Stimulated activated CD8-positive, alpha-beta memory T cell treated with anti-CD3 and anti-CD28 coated beads, Interleukin-12 subunit alpha, Interleukin-12 subunit beta, amount 100 ng/mL, for 24 hours (primary cell): ENCODE measurements around the gene TSPAN17.
"Not testable (repeated sequence)": the region's sequence is repeated elsewhere in the genome, so short reads cannot be mapped to it uniquely, and the experiment has no call there.

Source experiments
- DNase-seq: peaks from one replicate; pipeline ENCODE4 v3.0.0-alpha.2; 2020; ENCODE audit errors: extremely low read depth

The TSPAN17 gene

DNA sequence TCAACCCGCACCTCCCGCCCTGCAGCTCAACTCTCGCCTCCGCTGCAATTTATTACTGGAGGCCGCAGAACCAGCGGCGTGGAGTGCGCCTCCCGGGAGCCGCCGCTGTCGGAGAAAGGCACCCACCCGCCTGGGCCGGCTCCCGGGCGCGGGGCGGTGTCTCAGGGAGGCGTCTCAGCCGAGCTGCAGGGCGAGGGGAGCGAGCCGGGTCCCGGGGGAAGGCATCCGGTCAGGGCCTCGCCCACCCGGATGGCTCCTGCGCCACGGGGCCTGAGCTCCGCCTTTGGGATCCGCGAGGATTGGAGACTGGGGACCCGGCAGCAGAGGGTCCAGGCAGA is 32.9 kb downstream of the TSPAN17 start:
- no peak for DNase-seq

GRCh38 chr5:176682016-176682531 is 34.8 kb downstream of the TSPAN17 start:
- no peak for DNase-seq

DNA sequence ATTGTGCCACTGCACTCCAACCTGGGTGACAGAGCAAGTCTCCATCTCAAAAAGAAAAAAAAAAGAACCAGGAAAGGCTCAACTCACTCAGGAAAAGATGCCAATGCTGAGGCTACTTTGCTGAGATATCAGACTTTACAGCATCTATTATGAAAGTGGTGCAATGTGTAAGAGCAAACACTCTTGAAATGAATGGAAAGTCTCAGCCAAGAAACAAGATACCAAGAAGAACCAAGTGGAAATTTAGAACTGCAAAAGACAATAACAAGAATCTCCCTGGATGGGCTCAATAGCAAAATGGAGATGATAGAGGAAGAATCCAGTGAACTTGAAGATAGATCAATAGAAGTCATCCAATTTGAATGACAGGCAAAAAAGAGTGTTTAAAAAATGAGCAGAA is 37.7 kb downstream of the TSPAN17 start:
- no peak for DNase-seq

DNA sequence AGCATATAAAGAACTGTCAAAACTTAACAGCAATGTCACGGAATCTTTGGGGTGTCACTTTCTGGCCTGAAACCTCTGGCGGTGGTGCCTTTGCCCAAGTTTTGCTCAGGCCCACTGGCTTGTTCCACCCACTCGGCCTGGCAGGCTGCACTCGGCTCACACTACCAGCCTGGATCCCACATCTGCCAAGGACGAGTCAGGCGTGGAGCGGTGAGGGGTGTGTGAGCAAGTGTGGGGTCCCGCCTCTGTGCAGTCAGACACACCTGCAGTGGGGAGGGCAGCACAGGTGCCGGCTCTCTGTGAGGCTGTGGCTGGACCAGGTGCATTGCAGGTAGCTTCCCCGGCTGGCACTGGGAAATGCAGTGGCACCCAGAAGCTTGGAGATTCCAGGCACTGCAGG is 40.0 kb downstream of the TSPAN17 start:
- no peak for DNase-seq

DNA sequence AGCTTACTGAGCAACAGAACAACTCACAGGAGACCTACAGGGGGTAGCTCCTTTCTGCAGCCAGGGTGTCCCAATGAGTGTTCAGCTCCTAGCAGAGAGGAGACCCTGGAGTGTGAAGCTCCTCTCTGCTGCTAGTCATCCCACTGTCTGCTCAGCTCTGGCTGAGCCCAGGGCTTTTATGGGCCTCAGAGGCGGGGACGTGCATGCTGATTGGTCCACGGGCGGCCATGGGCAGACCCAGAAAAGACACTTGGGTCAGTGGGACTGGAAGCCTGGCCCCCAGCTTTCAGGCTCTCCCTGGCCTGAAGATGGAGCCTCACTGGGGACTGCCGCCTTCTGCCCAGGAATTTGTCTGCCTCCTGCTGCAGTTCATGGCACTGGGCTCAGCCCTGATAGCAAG is 40.6 kb downstream of the TSPAN17 start:
- no peak for DNase-seq

- no peak for DNase-seq
Observed at GRCh38 chr5:176690911-176691310, 43.6 kb downstream of the TSPAN17 start.

GRCh38 chr5:176691524-176691923 is 44.2 kb downstream of the TSPAN17 start:
- DNase-seq: no peak

GRCh38 chr5:176692326-176692725 is 45.0 kb downstream of the TSPAN17 start:
- DNase-seq: no peak

GRCh38 chr5:176692839-176693476 is 45.7 kb downstream of the TSPAN17 start:
- DNase-seq: no peak

- no peak for DNase-seq
Observed at GRCh38 chr5:176693477-176693851, 46.2 kb downstream of the TSPAN17 start.

DNA sequence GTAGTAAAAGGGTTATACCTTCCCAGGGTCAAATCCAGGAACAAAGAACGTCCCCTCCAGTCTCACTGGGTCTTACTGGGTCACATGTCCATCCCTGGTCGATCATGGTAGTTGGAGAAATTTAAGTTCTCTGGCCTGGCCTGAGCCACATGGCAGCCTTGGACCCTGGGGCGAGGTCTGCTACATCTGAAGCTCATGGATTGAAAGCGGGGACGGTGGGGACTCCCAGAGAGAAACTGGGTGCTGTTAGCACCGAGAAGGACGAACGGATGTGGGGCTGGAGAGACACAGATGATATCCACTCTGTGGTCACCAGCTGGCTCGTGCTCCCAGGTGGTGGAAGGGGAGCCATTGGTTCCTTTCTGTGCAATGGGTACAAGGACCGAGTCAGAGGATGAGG is 46.9 kb downstream of the TSPAN17 start:
- no peak for DNase-seq

DNA sequence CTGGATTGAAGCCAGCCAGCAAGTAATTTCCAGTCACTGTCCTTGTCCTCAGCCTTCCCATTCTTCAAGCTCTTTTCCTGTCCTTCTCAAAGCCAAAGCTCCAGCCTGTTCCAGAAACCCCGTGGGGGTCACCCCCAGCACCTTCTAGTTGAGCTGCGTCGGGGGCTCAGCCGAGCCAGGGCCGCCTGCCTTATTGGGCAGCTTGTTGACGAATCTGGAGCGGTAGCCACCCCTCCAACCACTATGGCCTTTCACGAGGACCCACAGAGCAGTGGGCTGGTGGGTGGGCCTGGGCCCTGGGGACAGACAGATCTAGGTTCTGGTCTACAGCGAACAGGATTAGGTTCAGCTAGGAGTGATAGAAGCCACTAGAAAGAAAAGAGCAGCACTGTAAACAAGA is 47.3 kb downstream of the TSPAN17 start:
- DNase-seq: no peak

- no peak for DNase-seq
Observed at GRCh38 chr5:176695073-176695472, 47.8 kb downstream of the TSPAN17 start.

DNA sequence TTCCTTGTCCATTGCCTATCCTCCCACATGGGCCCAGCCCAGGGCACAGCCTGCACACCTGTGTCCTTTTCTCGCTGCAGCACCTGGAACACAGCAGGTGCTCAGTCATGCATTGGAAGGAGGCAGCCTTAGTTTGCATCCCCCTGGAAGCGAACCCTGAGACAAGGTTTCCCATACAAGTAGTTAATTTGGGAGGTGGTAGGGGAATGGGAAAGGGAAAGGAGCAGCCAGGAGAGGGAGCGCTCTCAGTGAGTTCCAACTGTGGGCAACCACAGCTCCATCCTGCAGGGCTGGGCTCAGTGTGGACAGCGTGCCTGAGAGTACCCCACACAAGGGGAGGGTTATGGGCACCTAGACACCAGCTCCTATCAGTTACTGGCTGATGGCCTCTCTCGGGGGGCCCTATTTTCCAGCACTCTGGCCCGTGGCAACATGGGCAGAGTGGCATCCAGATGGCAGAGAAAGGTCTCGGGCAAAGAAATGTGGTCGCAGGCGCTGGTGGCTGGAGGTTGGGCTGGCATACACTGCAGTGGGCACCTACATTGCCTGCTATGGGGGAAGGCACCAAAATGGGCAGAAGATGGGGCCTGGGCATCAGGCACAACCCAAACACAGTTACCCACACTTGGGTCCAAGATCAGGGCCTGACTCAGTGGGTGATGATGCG is 50.1 kb downstream of the TSPAN17 start:
- no peak for DNase-seq

DNA sequence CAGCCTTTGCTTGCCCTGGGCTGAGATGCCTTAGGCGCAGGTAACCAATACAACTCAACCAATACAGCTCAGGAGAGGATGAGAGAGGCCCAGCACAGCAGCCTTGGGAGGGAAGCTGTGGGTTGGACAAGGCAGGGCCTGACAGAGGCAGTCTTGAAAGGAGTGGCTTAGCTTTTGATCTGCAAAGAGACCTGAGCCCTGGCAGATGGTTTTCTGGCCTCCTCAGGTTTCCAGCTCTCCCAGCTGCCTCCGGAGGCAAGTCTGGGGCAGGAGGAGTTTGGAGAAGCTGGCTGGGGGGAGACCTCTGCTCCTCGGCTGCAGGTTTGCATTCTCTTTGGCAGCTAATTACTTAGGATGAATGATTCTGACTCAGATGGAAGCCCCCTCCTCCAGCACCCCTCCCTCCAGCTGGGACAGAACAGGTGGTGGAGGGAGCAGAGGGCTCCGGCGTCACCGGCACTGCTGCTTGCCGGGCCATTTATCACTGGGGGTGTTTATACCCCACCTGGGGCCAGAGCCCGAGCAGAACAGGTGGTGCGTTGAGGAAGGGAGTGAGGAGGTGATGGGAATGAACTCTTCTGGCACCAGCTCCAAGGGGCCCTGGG is 50.8 kb downstream of the TSPAN17 start:
- DNase-seq: no peak

GRCh38 chr5:176699446-176699845 is 52.2 kb downstream of the TSPAN17 start:
- DNase-seq: not testable (repeated sequence)

DNA sequence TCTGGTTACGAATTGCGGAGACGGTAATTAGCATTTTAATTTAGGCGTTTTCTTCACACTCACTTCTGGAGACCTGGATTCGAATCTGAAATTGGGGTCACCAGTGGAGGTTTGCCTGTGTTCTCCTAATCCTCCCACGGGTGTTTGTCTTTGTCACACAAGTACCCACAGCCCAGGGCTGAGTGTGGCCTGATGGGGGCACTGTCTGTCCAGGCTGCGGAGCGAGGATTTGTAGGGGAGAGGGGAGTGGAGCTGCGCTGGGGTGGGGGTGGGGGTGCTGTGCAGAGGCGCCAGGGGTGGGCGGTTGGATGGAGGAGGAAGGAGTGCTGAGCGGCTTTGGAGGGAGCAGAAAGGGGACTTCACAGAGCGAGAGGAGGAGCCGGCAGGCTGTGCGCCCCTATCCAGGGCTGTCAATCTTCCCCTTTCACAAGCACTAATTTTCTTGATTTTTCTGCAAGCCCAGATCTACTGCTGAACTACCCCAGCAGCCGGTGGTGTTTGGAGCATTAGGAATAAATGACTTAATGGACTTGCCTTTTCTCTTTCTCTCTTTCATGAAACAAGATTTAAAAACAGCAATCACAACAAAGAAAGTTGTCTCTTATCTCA is 53.1 kb downstream of the TSPAN17 start:
- DNase-seq: no peak

GRCh38 chr5:176702671-176703641 is 55.7 kb downstream of the TSPAN17 start:
- DNase-seq: no peak

- no peak for DNase-seq
Observed at GRCh38 chr5:176703857-176704256, 56.6 kb downstream of the TSPAN17 start.

- DNase-seq: no peak
Observed at GRCh38 chr5:176704355-176704754, 57.1 kb downstream of the TSPAN17 start.

DNA sequence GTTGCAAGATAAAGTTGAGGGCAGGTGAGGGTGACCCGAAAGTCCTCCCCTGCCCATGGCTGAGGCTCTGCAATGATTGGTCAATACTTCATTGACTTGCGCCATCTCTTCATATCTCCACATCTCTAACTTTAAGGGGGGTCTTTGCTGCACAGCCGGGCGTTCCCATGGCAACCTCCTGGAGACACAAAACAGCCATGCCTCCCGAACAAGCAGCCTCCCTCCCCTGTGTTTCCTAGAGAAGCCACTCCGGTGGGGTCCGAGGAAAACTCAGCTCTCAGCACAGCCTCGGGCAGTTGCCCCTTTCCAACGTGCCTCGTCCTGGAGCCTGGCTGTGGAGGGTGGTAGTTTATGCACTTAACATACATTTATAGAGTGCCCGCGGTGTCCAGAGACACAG is 57.5 kb downstream of the TSPAN17 start:
- no peak for DNase-seq
